ENCODE measurements around the gene SRL.

GRCh38 chr16:4264546-4264945 lies 22.7 kb upstream of the SRL start:
- TF ChIP-seq CTCF (IDR thresholded peaks at IDR 0.05 in 8 of 11, conservative IDR thresholded peaks at IDR 0.05 in 3 of 11) (no peak), POLR2AphosphoS5 (IDR thresholded peaks at IDR 0.05) (no peak)
